OCI-LY3 (cell line): Measurements from ENCODE around the gene PHLDB2.

Experiments used
- H2AFZ ChIP-seq: fragments of 200-600, 300-600 bp; shearing (Covaris generic); 2 replicates; pipeline ENCODE4 v1.6.0; 2014; ENCODE audit warnings: antibody characterized with exemption, low read depth, low read length
- H3K27ac ChIP-seq: fragments of 200-600, 300-600 bp; sonication (generic); 2 replicates; pipeline ENCODE4 v1.5.1; 2014; ENCODE audit warnings: mild to moderate bottlenecking, low read length, moderate library complexity, mixed read lengths
- H3K27me3 ChIP-seq: fragments of 200-600, 300-600 bp; sonication (generic); 2 replicates; pipeline ENCODE4 v1.6.1; 2014; ENCODE audit warnings: low read depth, low read length, mixed read lengths
- H3K36me3 ChIP-seq: fragments of 200-600, 300-600 bp; sonication (generic); replicated peaks from 2 replicates; pipeline ENCODE3; 2014; ENCODE audit warnings: low read depth, low read length, mixed read lengths
- H3K4me1 ChIP-seq: fragments of 300-600, 200-600 bp; sonication (generic); 2 replicates; pipeline ENCODE4 v1.6.1; 2014; ENCODE audit warnings: low read length, mixed read lengths
- H3K4me2 ChIP-seq: fragments of 200-600, 300-600 bp; sonication (generic); 2 replicates; pipeline ENCODE4 v1.6.1; 2014; ENCODE audit warnings: low read length, mixed read lengths
- H3K4me3 ChIP-seq: fragments of 300-600, 200-600 bp; sonication (generic); 2 replicates; pipeline ENCODE4 v1.5.1; 2014; ENCODE audit warnings: antibody characterized with exemption, mild to moderate bottlenecking, low read length, moderate library complexity
- H3K79me2 ChIP-seq: fragments of 300-600, 200-600 bp; shearing (Covaris generic); 2 replicates; pipeline ENCODE4 v1.6.1; 2014; ENCODE audit warnings: mild to moderate bottlenecking, low read length, mixed read lengths
- H3K9ac ChIP-seq: fragments of 300-600, 200-600 bp; shearing (Covaris generic); 2 replicates; pipeline ENCODE4 v1.6.0; 2014; ENCODE audit warnings: mild to moderate bottlenecking, low read length, moderate library complexity
- H3K9me3 ChIP-seq: fragments of 200-600, 300-600 bp; shearing (Covaris generic); 2 replicates; pipeline ENCODE4 v1.6.1; 2014; ENCODE audit warnings: low read length, mixed read lengths; ENCODE audit not compliant: insufficient read depth
- H4K20me1 ChIP-seq: fragments of 200-600, 300-600 bp; sonication (generic); 2 replicates; pipeline ENCODE4 v1.6.1; 2016; ENCODE audit warnings: low read length, mixed read lengths; ENCODE audit not compliant: insufficient read depth
- CTCF ChIP-seq: fragments of 200-600, 300-600 bp; sonication (generic); IDR thresholded peaks from 2 replicates; pipeline ENCODE4 v1.5.1; 2014; ENCODE audit warnings: antibody characterized with exemption, low read length, low read depth
- EZH2phosphoT487 ChIP-seq: fragments of 200-600 bp; shearing (Covaris generic); IDR thresholded peaks from 2 replicates; pipeline ENCODE4 v1.6.1; 2018; ENCODE audit warnings: antibody characterized with exemption, mixed run types, low read depth

Gene PHLDB2

GRCh38 chr3:111929484-111929883 lies 70.4 kb downstream of the PHLDB2 start:
- Histone ChIP-seq H3K9me3 (no peaks in the 10 kb centered on the region), H3K79me2 (no peaks in the 10 kb centered on the region), H3K27me3 (no peaks in the 10 kb centered on the region), H3K4me1 (peaks cover 8% of the 10 kb centered on the region), H2AFZ (no peak overlapping the region), H3K4me3 (no peak overlapping the region), H4K20me1 (no peaks in the 10 kb centered on the region), H3K9ac (no peak overlapping the region), H3K36me3 (no peaks in the 10 kb centered on the region), H3K4me2 (no peak overlapping the region), H3K27ac (no peak overlapping the region)
- no peak for TF ChIP-seq EZH2phosphoT487
- TF ChIP-seq CTCF = no peak

GRCh38 chr3:111932946-111933345 lies 73.9 kb downstream of the PHLDB2 start:
- no peaks in the 10 kb centered on the region for H4K20me1 ChIP-seq
- no peak overlapping the region for H3K9ac ChIP-seq
- no peaks in the 10 kb centered on the region for H3K9me3 ChIP-seq
- H3K4me3 ChIP-seq = no peak overlapping the region
- H3K27ac ChIP-seq = no peak overlapping the region
- no peak overlapping the region for H3K4me2 ChIP-seq
- no peaks in the 10 kb centered on the region for H3K36me3 ChIP-seq
- H2AFZ ChIP-seq = no peak overlapping the region
- no peaks in the 10 kb centered on the region for H3K79me2 ChIP-seq
- TF ChIP-seq EZH2phosphoT487 = no peak
- TF ChIP-seq CTCF = no peak
- H3K4me1 ChIP-seq = peaks cover 8% of the 10 kb centered on the region
- no peaks in the 10 kb centered on the region for H3K27me3 ChIP-seq

DNA sequence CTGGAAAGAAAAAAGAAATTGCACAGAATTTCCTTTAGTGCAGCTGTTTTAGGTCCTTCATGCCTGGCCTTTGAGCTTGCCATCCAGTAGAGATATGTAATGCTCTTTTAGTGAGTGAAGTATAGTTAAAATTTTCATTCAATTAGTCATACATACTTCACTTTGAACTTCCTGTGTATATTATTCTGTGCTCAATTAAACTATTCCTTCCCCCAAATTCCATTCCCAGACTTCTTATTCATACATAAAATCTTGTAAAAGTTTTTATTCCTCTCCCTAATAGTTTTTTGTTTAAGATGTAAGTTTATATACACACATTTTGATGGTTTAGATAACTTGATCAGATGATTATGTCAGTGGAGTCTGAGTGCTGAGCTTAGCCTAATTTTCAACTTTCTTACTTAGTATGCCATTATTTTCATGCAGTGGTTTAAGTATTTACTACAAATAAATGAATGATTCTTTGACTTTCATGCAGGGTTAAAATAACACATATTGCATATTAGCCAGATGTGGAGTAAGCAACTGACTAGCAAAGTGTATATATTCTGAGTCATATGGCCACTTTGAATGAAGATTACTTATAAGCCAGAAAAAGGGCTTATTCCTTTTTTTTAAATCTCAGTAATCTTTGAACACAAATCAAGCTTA lies 77.3 kb downstream of the PHLDB2 start:
- no peak overlapping the region for H3K27ac ChIP-seq
- H3K4me3 ChIP-seq = no peak overlapping the region
- H4K20me1 ChIP-seq = no peaks in the 10 kb centered on the region
- no peaks in the 10 kb centered on the region for H3K79me2 ChIP-seq
- no peaks in the 10 kb centered on the region for H3K27me3 ChIP-seq
- TF ChIP-seq EZH2phosphoT487 (no peak), CTCF (no peak)
- no peak overlapping the region for H3K9ac ChIP-seq
- H3K4me2 ChIP-seq = no peak overlapping the region
- H3K4me1 ChIP-seq = no peaks in the 10 kb centered on the region
- no peaks in the 10 kb centered on the region for H3K36me3 ChIP-seq
- no peaks in the 10 kb centered on the region for H3K9me3 ChIP-seq
- H2AFZ ChIP-seq = no peak overlapping the region

DNA sequence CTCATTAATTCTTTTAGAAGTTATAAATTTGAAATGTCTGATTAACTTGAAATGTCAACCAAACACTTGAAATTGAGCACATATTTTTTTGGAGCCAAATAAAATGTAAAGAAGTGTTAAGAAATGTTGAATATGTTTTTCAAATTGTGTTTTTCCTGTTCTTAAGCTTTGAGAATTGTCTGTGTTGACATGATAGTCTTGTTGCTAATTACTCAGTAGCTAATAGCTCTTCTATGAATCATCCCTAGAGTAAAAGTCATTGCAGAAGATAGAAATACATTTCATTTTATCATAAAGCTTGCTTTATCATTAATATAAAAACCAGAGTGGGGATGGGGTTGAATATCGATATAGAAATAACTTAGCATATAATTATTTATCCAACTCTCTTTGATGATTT lies 77.9 kb downstream of the PHLDB2 start:
- Histone ChIP-seq H4K20me1 (no peaks in the 10 kb centered on the region), H3K79me2 (no peaks in the 10 kb centered on the region), H2AFZ (no peak overlapping the region), H3K27me3 (no peaks in the 10 kb centered on the region), H3K9me3 (no peaks in the 10 kb centered on the region), H3K27ac (no peak overlapping the region), H3K9ac (no peak overlapping the region), H3K4me1 (no peaks in the 10 kb centered on the region), H3K36me3 (no peaks in the 10 kb centered on the region), H3K4me3 (no peak overlapping the region), H3K4me2 (no peak overlapping the region)
- no peak for TF ChIP-seq EZH2phosphoT487
- TF ChIP-seq CTCF = no peak
